ENCODE measurements around the gene DGUOK. TPM values are rescaled to one million over a fixed set of nuclear protein-coding genes. Genes with fewer than 3 reads are reported as not detected.

Gene DGUOK
- total RNA-seq, 2 donors from 2014 or later, result 55.0 to 56.3 TPM

DNA sequence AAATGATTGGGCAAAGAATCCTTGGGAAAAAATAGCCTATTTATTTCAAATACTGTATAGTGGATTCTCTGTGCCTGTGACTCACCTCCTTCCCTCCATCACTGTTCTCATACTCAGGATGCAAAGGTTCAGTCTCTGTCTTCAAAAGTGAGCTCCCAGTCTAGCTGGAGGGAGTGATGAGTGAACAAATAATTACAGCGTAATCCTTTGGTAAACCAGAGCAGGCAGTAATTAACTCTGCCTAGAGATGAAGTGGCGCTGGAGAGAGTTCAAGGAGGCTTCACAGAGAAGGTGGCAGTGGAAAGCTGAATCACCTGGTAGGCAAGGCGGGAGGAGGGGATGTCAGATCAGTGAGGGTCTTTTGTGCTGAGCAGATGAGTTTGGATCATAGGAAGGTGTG lies 6.5 kb downstream of the DGUOK start:
- intact Hi-C loops (cut with DNase I), result no loop called here

DNA sequence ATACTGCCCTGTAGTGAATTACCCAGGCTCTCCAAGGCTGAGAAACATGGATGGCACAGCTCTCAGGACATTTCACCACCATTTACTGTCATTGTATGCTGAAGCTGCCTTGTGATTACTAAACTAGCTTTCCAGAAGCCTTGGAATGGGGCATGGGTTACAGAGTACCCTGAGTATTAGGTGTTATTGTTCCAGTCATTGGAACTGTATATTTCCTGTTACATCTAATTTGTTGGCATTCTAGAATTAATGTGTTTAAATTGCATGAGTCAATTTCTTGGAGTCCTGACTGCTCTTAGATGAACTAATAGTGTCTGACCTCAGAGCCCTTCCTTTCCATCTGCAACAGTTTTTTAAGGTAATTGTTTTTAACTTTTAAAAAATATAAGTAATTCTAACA lies 9.0 kb downstream of the DGUOK start:
- no peak for DNase-seq
- Histone ChIP-seq H3K9me3 (no peaks in the 10 kb centered on the region), H3K27me3 (no peaks in the 10 kb centered on the region), H3K36me3 (no peaks in the 10 kb centered on the region), H3K9ac (ENCODE audit: low read depth in 2 of 2, low read length in 2 of 2) (no peak overlapping the region), H3K4me1 (no peaks in the 10 kb centered on the region), H3K4me3 (no peak overlapping the region), H3K27ac (no peak overlapping the region)
- intact Hi-C loops (cut with DNase I), result no loop called here
- TF ChIP-seq, protein P1, sequence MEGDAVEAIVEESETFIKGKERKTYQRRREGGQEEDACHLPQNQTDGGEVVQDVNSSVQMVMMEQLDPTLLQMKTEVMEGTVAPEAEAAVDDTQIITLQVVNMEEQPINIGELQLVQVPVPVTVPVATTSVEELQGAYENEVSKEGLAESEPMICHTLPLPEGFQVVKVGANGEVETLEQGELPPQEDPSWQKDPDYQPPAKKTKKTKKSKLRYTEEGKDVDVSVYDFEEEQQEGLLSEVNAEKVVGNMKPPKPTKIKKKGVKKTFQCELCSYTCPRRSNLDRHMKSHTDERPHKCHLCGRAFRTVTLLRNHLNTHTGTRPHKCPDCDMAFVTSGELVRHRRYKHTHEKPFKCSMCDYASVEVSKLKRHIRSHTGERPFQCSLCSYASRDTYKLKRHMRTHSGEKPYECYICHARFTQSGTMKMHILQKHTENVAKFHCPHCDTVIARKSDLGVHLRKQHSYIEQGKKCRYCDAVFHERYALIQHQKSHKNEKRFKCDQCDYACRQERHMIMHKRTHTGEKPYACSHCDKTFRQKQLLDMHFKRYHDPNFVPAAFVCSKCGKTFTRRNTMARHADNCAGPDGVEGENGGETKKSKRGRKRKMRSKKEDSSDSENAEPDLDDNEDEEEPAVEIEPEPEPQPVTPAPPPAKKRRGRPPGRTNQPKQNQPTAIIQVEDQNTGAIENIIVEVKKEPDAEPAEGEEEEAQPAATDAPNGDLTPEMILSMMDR (IDR thresholded peaks at IDR 0.05), result no peak

More for the DNA sequence above, 6.5 kb downstream of the DGUOK start:
- DNase-seq, result no peak
- Histone ChIP-seq H3K4me3 (no peak overlapping the region), H3K27me3 (no peaks in the 10 kb centered on the region), H3K9me3 (no peaks in the 10 kb centered on the region), H3K4me1 (peaks cover 12% of the 10 kb centered on the region), H3K27ac (no peak overlapping the region), H3K36me3 (no peaks in the 10 kb centered on the region), H3K9ac (ENCODE audit: low read depth in 2 of 2, low read length in 2 of 2) (no peak overlapping the region)
- TF ChIP-seq, protein P1 (IDR thresholded peaks at IDR 0.05), result no peak

DNA sequence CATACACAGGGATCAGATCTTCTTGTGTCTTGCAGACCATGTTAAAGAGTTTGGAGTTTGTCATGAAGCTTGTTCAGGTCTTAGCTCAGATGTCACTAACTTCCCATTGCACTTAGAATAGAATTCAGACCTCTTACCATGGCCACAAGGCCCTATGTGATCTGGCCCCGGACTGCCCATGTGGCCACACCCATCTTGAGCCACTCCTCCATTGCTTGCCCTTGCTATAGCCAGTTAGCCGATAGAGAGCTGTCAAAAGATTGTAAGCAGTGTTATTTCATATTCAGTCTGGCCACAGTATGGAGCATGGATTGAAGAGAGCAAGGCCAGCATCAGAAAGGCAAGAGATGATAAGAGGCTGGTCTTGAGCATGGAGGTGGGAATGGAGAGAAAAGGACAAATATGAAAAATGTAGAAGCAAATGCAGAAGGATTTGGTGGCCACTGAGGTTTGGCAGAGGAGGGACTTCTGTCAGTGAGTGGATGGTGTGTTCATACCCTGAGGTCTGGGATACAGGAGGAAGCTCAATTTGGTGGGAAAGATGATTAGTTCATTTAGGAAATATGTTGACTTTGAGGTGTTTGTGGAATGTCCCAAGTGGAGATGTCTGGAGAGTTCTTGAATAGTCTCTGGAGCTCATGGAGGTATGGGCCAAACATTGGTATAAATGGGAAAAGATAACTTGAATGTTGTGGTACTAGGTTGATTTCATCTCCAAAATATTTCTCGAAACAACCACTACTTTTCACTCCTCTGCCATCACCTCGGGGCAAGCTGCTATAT lies 10.6 kb downstream of the DGUOK start:
- Histone ChIP-seq H3K9ac (ENCODE audit: low read depth in 2 of 2, low read length in 2 of 2) (no peak overlapping the region), H3K4me3 (no peak overlapping the region), H3K4me1 (no peaks in the 10 kb centered on the region), H3K27me3 (no peaks in the 10 kb centered on the region), H3K27ac (no peak overlapping the region), H3K36me3 (no peaks in the 10 kb centered on the region), H3K9me3 (no peaks in the 10 kb centered on the region)
- DNase-seq, result no peak
- intact Hi-C loops (cut with DNase I), result no loop called here
- TF ChIP-seq, protein P1 (IDR thresholded peaks at IDR 0.05), result no peak

DNA sequence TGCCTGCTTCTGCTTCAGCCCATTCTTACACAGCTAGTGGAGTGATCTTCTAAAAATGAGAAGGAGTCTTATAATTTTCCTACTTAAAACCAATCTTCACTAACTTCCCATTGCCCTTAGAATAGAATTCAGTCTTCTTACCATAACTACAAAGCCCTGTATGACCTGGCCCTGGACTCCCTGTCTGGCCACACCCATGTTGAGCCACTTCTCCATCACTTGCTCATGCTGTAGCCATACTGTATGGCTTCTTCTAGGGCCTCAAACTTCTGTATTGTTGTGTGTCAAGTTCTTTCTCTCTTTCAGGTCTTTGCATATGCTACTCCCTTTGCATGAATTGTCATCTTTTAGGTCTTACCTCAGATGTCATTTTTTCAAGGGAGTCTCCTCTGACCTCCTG lies 11.2 kb downstream of the DGUOK start:
- DNase-seq, result no peak
- Histone ChIP-seq H3K9ac (ENCODE audit: low read depth in 2 of 2, low read length in 2 of 2) (no peak overlapping the region), H3K27me3 (no peaks in the 10 kb centered on the region), H3K9me3 (no peaks in the 10 kb centered on the region), H3K27ac (no peak overlapping the region), H3K36me3 (no peaks in the 10 kb centered on the region), H3K4me3 (no peak overlapping the region), H3K4me1 (no peaks in the 10 kb centered on the region)
- intact Hi-C loops (cut with DNase I), result no loop called here
- TF ChIP-seq, protein P1 (IDR thresholded peaks at IDR 0.05), result no peak

- no peaks in the 10 kb centered on the region for H3K4me1 ChIP-seq
- DNase-seq, result no peak
- H3K9me3 ChIP-seq, result no peaks in the 10 kb centered on the region
- H3K36me3 ChIP-seq, result no peaks in the 10 kb centered on the region
- no peak overlapping the region for H3K27ac ChIP-seq
- TF ChIP-seq, protein P1 (IDR thresholded peaks at IDR 0.05), result no peak
- H3K9ac ChIP-seq (ENCODE audit: low read depth in 2 of 2, low read length in 2 of 2), result no peak overlapping the region
- no peak overlapping the region for H3K4me3 ChIP-seq
- no peaks in the 10 kb centered on the region for H3K27me3 ChIP-seq
- intact Hi-C loops (cut with DNase I), result no loop called here
These were observed 12.2 kb downstream of the DGUOK start for GRCh38 chr2:73938718-73939352.
